Lower leg skin (tissue), 3 donors: ENCODE data around the gene SIGLEC11.

Experiments
- CTCF ChIP-seq, 3 donors: fragments of 450-650 bp; IDR thresholded peaks; one replicate each; pipeline ENCODE4 v1.5.1; 2016; ENCODE audit warnings: antibody characterized with exemption in 3 of 3, mild to moderate bottlenecking in 3 of 3, moderate library complexity in 2 of 3
- POLR2A ChIP-seq, 2 donors: fragments of 450-650 bp; IDR thresholded peaks; one replicate each; pipeline ENCODE4 v1.6.1; 2016 to 2017; ENCODE audit warnings: antibody characterized with exemption in 2 of 2, mild to moderate bottlenecking in 1 of 2, moderate library complexity in 1 of 2

DNA sequence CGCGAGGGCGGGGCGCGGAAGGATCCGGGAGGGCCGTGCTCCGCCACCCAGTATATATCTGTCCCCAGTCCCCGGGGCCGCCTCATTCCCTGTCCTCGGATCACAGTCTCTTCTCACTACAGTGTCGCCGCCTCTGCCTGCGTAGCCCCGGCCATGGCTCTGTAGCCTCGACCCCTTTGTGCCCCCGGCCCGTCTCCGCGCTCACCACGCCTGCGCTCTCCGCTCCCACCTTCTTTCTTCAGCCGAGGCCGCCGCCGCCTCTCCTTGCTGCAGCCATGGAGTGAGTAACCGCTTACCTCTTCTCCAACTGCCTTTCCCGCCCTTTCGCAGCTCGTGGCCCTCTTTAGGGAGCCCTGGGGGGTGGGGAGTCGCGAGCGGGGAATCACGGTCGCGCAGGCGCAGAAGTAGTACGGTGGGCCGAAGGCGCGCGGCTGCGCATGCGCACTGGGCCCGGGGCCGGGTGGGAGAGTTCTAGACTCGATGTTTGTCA is 31.8 kb downstream of the SIGLEC11 start, which contains the start of the genes ATF5 and NUP62:
- no peak for TF ChIP-seq CTCF (IDR thresholded peaks at IDR 0.05)
- no peak for TF ChIP-seq POLR2A (IDR thresholded peaks at IDR 0.05)
